Cardiac fibroblast (primary cell): ENCODE results near the gene BTLA.

Source experiments
- DNase-seq, 2 donors: peaks; one replicate each; pipeline versions ENCODE4 v3.0.0 to v3.0.0-alpha.2; 2010; ENCODE audit warnings: low read depth in 2 of 2
- H3K4me3 ChIP-seq, 2 donors: replicated peaks in 1 of 2; 1 replicate in 1 of 2; 2 replicates in 1 of 2; pipeline ENCODE4 v1.5.1; 2011; ENCODE audit warnings: low read depth in 2 of 2, low read length in 2 of 2, mild to moderate bottlenecking in 2 of 2, moderate library complexity in 1 of 2
- TF ChIP-seq, protein P1 (sequence below): IDR thresholded peaks from one replicate; pipeline ENCODE4 v1.5.1; 2011; ENCODE audit warnings: low read depth, mild to moderate bottlenecking, low read length, inconsistent platforms

Gene BTLA

DNA sequence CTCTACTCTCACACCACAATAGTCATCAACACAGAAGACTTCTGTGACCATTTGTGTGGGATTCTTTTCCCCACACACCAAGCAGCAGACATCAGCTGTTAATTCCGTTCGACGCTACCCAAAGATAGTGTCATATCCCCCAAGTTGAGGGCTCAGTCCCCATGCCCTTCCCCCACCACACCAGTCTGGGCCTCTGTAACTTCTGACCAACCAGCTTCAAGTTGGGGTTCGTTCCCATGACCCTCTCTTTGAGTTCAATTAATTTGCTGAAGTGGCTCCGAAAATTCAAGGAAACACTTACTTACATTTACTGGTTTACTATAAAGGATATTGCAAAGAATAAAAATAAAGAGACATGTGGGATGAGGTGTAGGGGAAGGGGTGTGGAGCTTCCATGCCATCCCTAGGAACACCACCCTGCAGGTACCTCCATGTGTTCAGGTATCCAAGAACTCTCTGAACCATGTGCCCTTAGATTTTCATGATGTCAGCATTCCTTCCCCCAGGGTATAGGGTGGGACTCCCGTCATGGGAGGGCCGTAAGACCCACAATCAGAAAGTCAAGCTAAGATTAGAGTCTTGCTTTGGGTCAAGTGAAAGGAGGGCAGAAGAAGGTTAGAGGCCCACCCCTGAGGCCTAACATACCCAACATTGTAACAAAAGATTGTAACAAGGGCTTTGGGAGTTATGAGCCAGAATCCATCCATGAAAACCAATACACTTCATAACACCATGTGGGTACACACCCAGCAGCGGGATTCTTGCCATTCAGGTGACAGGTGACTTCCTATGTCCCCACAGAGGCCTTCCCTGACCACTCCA, 82.7 kb downstream of the BTLA start:
- no peak for DNase-seq
- TF ChIP-seq, protein P1, sequence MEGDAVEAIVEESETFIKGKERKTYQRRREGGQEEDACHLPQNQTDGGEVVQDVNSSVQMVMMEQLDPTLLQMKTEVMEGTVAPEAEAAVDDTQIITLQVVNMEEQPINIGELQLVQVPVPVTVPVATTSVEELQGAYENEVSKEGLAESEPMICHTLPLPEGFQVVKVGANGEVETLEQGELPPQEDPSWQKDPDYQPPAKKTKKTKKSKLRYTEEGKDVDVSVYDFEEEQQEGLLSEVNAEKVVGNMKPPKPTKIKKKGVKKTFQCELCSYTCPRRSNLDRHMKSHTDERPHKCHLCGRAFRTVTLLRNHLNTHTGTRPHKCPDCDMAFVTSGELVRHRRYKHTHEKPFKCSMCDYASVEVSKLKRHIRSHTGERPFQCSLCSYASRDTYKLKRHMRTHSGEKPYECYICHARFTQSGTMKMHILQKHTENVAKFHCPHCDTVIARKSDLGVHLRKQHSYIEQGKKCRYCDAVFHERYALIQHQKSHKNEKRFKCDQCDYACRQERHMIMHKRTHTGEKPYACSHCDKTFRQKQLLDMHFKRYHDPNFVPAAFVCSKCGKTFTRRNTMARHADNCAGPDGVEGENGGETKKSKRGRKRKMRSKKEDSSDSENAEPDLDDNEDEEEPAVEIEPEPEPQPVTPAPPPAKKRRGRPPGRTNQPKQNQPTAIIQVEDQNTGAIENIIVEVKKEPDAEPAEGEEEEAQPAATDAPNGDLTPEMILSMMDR: no peak
- no peak overlapping the region for H3K4me3 ChIP-seq

DNA sequence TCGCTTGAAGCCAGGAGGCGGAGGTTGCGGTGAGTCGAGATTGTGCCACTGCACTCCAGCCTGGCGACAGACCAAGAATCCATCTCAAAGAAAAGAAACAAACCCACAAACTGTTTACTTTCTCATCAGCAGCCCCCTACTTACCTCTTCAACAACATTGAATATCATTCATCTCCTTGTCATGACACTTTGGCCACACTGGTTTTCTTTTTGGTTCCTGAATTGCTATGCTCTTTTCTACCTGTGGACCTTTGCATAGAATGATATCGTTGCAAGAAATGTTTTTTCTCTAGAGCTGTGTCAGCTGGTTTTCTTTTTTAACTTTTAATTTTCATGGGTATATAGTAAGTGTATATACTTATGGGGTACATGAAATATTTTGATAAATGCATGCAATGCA, 83.9 kb downstream of the BTLA start:
- DNase-seq: no peak
- TF ChIP-seq, protein P1: no peak
- H3K4me3 ChIP-seq: no peak overlapping the region
